ENCODE data around the gene ERLIN1.
A peak's percentile ranks its signal among the peaks of the same experiment; 100 is the strongest.

ERLIN1 gene

DNA sequence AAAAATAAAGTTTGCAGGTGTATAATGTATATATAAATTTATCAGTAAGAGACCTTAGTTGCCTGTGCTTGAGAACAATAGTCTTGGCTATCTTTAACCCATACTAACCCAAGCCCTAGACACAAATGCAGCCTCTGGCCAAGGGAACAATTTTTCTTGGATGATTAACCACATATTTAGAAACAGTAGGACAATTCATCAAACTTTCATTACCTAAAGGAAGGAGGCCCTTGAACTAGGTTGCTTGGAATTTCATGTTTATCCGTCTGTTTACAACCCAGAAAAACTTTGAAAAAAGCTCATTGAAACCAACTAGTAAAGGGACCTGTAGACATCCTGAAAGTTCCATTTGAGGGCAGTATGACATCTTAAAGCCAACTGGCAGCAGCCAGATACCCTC lies 8.9 kb upstream of the ERLIN1 start (continued):
- TF ChIP-seq, protein P1, sequence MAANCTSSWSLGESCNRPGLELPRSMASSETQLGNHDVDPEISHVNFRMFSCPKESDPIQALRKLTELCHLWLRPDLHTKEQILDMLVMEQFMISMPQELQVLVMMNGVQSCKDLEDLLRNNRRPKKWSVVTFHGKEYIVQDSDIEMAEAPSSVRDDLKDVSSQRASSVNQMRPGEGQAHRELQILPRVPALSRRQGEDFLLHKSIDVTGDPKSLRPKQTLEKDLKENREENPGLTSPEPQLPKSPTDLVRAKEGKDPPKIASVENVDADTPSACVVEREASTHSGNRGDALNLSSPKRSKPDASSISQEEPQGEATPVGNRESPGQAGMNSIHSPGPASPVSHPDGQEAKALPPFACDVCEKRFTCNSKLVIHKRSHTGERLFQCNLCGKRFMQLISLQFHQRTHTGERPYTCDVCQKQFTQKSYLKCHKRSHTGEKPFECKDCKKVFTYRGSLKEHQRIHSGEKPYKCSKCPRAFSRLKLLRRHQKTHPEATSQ (tag by site-specific recombination; IDR thresholded peaks at IDR 0.05) = no peak
- TF ChIP-seq ZNF777 (tag by site-specific recombination; IDR thresholded peaks at IDR 0.05; ENCODE audit: borderline replicate concordance) = no peak
- TF ChIP-seq, protein P2, sequence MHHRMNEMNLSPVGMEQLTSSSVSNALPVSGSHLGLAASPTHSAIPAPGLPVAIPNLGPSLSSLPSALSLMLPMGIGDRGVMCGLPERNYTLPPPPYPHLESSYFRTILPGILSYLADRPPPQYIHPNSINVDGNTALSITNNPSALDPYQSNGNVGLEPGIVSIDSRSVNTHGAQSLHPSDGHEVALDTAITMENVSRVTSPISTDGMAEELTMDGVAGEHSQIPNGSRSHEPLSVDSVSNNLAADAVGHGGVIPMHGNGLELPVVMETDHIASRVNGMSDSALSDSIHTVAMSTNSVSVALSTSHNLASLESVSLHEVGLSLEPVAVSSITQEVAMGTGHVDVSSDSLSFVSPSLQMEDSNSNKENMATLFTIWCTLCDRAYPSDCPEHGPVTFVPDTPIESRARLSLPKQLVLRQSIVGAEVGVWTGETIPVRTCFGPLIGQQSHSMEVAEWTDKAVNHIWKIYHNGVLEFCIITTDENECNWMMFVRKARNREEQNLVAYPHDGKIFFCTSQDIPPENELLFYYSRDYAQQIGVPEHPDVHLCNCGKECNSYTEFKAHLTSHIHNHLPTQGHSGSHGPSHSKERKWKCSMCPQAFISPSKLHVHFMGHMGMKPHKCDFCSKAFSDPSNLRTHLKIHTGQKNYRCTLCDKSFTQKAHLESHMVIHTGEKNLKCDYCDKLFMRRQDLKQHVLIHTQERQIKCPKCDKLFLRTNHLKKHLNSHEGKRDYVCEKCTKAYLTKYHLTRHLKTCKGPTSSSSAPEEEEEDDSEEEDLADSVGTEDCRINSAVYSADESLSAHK (tag by site-specific recombination; IDR thresholded peaks at IDR 0.05) = no peak
- TF ChIP-seq HOXA7 (CRISPR knock-in tag; IDR thresholded peaks at IDR 0.05; ENCODE audit: borderline replicate concordance) = no peak
- no peak for TF ChIP-seq ZXDB (tag by site-specific recombination; IDR thresholded peaks at IDR 0.05)
- no peak for TF ChIP-seq ZNF133 (tag by site-specific recombination; IDR thresholded peaks at IDR 0.05)
- no peak for TF ChIP-seq ZNF239 (tag by site-specific recombination; IDR thresholded peaks at IDR 0.05)

DNA sequence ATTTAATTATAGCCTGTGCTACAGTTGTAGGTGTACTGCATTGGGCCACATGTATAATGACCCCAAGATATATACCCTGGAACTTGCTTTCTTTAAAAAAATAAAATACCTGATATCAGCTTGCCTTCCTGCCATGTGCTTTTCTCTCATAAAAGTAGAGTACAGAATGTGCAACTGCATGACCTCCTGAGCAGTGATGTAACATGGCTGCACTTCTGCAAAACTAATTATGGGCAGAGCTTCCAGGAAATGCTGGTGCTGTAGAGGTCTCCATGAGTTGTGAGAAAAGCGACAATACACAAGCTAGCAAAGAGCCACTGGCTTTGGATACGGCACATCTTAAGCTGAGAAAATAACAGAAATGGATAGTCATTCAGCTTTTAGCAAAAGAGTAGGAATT lies 6.5 kb upstream of the ERLIN1 start:
- H3K9me3 ChIP-seq (ENCODE audit: control insufficient read depth, insufficient read depth, low read depth, low read length) = no peaks in the 10 kb centered on the region
- TF ChIP-seq ZNF157 (tag by site-specific recombination; IDR thresholded peaks at IDR 0.05) (peak; percentile 75), ZNF596 (tag by site-specific recombination; IDR thresholded peaks at IDR 0.05) (no peak)
- no peak overlapping the region for H3K4me3 ChIP-seq (ENCODE audit: low read depth, low read length)
- peaks cover 32 to 76% of the 10 kb centered on the region in 2 experiments for H3K36me3 ChIP-seq (ENCODE audit: control insufficient read depth in 2 of 2, insufficient read depth in 1 of 2, low read length in 2 of 2)
- no peaks in the 10 kb centered on the region for H3K4me1 ChIP-seq (ENCODE audit: control insufficient read depth, insufficient read depth, low read length)
- ChIA-PET CTCF (no interaction called here), POLR2A (no interaction called here)
- H3K27ac ChIP-seq (ENCODE audit: extremely low read depth, low read depth, low read length) = no peak overlapping the region

DNA sequence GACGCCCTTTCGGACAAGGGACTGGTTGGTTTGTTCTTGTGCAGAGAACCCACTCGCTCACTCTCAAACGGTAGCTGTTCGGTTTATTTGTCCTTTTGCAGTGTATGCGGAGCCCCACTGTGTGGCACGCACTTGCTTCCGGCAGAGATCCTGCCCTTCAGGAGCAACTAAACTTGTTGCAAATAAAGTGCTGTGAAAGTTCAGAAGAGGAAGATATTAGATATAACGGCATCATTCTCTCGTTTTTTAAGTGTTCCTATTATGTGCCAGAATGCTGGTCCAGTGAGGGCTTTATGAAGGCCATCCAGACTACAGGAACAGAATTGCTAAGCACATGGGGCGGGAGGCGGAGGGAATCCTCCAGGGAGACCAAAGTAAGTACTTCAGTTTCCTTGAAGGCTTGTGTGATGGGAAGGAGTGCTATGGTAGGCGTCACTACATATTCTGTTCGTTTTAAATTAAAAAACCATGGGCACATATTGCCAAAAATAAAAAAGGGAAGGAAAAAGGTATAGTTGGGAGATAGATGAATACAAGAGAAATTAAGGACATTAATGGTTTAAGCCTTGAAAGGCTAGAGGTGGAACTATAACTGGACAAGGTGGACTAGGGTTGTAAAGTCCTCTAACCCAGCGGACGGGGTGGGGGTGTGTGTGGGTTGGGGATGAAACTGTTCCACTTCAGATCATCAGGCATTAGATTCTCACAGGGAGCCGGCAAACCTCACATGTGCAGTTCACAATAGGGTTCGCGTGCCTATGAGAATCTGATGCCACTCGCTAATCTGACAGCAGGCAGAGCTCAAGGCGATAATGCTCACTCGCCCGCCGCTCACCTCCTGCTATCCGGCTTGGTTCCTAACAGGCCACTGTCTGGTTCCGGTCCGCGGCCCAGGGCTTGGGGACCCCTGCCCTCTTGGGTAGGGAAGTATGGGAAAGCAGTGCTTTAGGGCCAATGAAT lies 704 bp upstream of the ERLIN1 start:
- CTCF ChIA-PET = no interaction called here
- POLR2A ChIA-PET = no interaction called here
- TF ChIP-seq ZNF324 (tag by site-specific recombination; IDR thresholded peaks at IDR 0.05) (no peak), PRDM1 (tag by site-specific recombination; IDR thresholded peaks at IDR 0.05) (peak; percentile 21; the same call in 1 of the 2 replicates), ZBTB6 (tag by site-specific recombination; IDR thresholded peaks at IDR 0.05) (no peak), ZXDB (tag by site-specific recombination; IDR thresholded peaks at IDR 0.05) (peak; percentile 7; the same call in 1 of the 2 replicates), ZNF785 (tag by site-specific recombination; IDR thresholded peaks at IDR 0.05) (no peak), ZNF221 (tag by site-specific recombination; IDR thresholded peaks at IDR 0.05; ENCODE audit: borderline replicate concordance) (no peak), ZNF580 (tag by site-specific recombination; IDR thresholded peaks at IDR 0.05) (0 out of 2 replicates have a peak, but pooled peaks have one; percentile 8), BCL11A (tag by site-specific recombination; IDR thresholded peaks at IDR 0.05; ENCODE audit: low read depth) (0 out of 2 replicates have a peak, but pooled peaks have one; percentile 19), ZNF670 (tag by site-specific recombination; IDR thresholded peaks at IDR 0.05; ENCODE audit: low read depth) (no peak), MYNN (tag by site-specific recombination; IDR thresholded peaks at IDR 0.05; ENCODE audit: borderline replicate concordance) (no peak), ZNF747 (tag by site-specific recombination; IDR thresholded peaks at IDR 0.05) (no peak), EGR2 (tag by site-specific recombination; IDR thresholded peaks at IDR 0.05; ENCODE audit: low read depth) (peak; percentile 61; the same call in 1 of the 2 replicates), SP3 (tag by site-specific recombination; IDR thresholded peaks at IDR 0.05) (no peak), ZFP41 (tag by site-specific recombination; IDR thresholded peaks at IDR 0.05; ENCODE audit: borderline replicate concordance) (no peak), INSM2 (tag by site-specific recombination; IDR thresholded peaks at IDR 0.05) (no peak)
- TF ChIP-seq, protein P3, sequence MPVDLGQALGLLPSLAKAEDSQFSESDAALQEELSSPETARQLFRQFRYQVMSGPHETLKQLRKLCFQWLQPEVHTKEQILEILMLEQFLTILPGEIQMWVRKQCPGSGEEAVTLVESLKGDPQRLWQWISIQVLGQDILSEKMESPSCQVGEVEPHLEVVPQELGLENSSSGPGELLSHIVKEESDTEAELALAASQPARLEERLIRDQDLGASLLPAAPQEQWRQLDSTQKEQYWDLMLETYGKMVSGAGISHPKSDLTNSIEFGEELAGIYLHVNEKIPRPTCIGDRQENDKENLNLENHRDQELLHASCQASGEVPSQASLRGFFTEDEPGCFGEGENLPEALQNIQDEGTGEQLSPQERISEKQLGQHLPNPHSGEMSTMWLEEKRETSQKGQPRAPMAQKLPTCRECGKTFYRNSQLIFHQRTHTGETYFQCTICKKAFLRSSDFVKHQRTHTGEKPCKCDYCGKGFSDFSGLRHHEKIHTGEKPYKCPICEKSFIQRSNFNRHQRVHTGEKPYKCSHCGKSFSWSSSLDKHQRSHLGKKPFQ (tag by site-specific recombination; IDR thresholded peaks at IDR 0.05) = no peak

More for the DNA sequence above, 704 bp upstream of the ERLIN1 start:
- peak overlapping the region; percentile 76 for H3K4me3 ChIP-seq (ENCODE audit: low read depth, low read length)
- H3K9me3 ChIP-seq (ENCODE audit: control insufficient read depth, insufficient read depth, low read depth, low read length) = no peaks in the 10 kb centered on the region
- no peaks in the 10 kb centered on the region for H3K4me1 ChIP-seq (ENCODE audit: control insufficient read depth, insufficient read depth, low read length)
- peaks cover 30 to 43% of the 10 kb centered on the region in 2 experiments for H3K36me3 ChIP-seq (ENCODE audit: control insufficient read depth in 2 of 2, insufficient read depth in 1 of 2, low read length in 2 of 2)
- H3K27ac ChIP-seq (ENCODE audit: extremely low read depth, low read depth, low read length) = peak overlapping the region; percentile 69

Data from HEK293 (cell line).